SK-N-SH (cell line): ENCODE results near the gene RAD51B. TPM values are rescaled to one million over a fixed set of nuclear protein-coding genes. Genes with fewer than 3 reads are reported as not detected.

Experiments
- CTCF ChIA-PET: fragments of 300-600, 350-600 bp; formaldehyde crosslinking; extraction: SDS; loops from one replicate; lab custom pipeline; 2021; lab: Yijun Ruan, JAX
- POLR2A ChIA-PET: fragments of 350-600 bp; sonication (Branson Sonifier 250); formaldehyde crosslinking; extraction: SDS; loops from one replicate; lab custom pipeline; 2020; ENCODE audit warnings: antibody characterized with exemption, inconsistent platforms; lab: Yijun Ruan, JAX
- DNase-seq: peaks from one replicate; pipeline ENCODE4 v3.0.0; 2012
- H2AFZ ChIP-seq: fragments of 200-600 bp; sonication (generic); 2 replicates; pipeline ENCODE4 v1.8.1; 2016; ENCODE audit warnings: antibody characterized with exemption, mild to moderate bottlenecking, low read depth
- H3F3A ChIP-seq: fragments of 200-600 bp; sonication (generic); replicated peaks from 2 replicates; pipeline ENCODE3; 2016; ENCODE audit warnings: antibody characterized with exemption, mild to moderate bottlenecking; ENCODE audit not compliant: insufficient read depth
- H3K27ac ChIP-seq, 2 experiments: fragments of 200-500 bp in 1 of 2; fragments of 200-600 bp in 1 of 2; sonication (Bioruptor generic) in 1 of 2; sonication (generic), shearing (Covaris generic) in 1 of 2; 2 replicates each; pipeline versions ENCODE4 v1.5.1 to v1.6.1; 2014 to 2016; ENCODE audit warnings: low read depth in 2 of 2, inconsistent platforms in 1 of 2, low read length in 1 of 2, mild to moderate bottlenecking in 1 of 2, mixed read lengths in 1 of 2
- H3K27me3 ChIP-seq: fragments of 200-600 bp; sonication (generic), shearing (Covaris generic); 2 replicates; pipeline ENCODE4 v1.6.1; 2016; ENCODE audit warnings: mixed run types; ENCODE audit not compliant: insufficient read depth
- H3K36me3 ChIP-seq, 2 experiments: fragments of 200-500 bp in 1 of 2; fragments of 200-600 bp in 1 of 2; sonication (Bioruptor generic) in 1 of 2; sonication (generic) in 1 of 2; replicated peaks in 1 of 2; 2 replicates each; pipeline versions ENCODE3 to v1.5.1; 2014 to 2016; ENCODE audit warnings: low read length in 1 of 2, mild to moderate bottlenecking in 1 of 2; ENCODE audit not compliant: insufficient read depth in 2 of 2, control insufficient read depth in 1 of 2
- H3K4me1 ChIP-seq, 2 experiments: fragments of 200-500 bp in 1 of 2; fragments of 200-600 bp in 1 of 2; sonication (Bioruptor generic) in 1 of 2; sonication (generic), shearing (Covaris generic) in 1 of 2; 2 replicates each; pipeline versions ENCODE4 v1.5.1 to v1.6.1; 2014 to 2016; ENCODE audit warnings: low read depth in 1 of 2, low read length in 1 of 2, mixed run types in 1 of 2; ENCODE audit not compliant: insufficient read depth in 2 of 2, control insufficient read depth in 1 of 2
- H3K4me2 ChIP-seq: fragments of 200-600 bp; sonication (generic), shearing (Covaris generic); 2 replicates; pipeline ENCODE4 v1.6.1; 2017; ENCODE audit warnings: mixed run types
- H3K4me3 ChIP-seq, 2 experiments: fragments of 200-500 bp in 1 of 2; fragments of 200-600 bp in 1 of 2; sonication (Bioruptor generic) in 1 of 2; sonication (generic), shearing (Covaris generic) in 1 of 2; 2 replicates each; pipeline versions ENCODE4 v1.5.1 to v1.8.1; 2014 to 2016; ENCODE audit warnings: low read depth in 2 of 2, inconsistent platforms in 1 of 2, low read length in 1 of 2, mild to moderate bottlenecking in 1 of 2, mixed read lengths in 1 of 2, moderate library complexity in 1 of 2
- H3K79me2 ChIP-seq: fragments of 200-600 bp; sonication (generic); 2 replicates; pipeline ENCODE4 v1.8.1; 2017; ENCODE audit warnings: mild to moderate bottlenecking; ENCODE audit not compliant: insufficient read depth
- H3K9ac ChIP-seq: fragments of 200-600 bp; sonication (generic); 2 replicates; pipeline ENCODE4 v1.6.1; 2017; ENCODE audit warnings: mixed run types
- H3K9me2 ChIP-seq: fragments of 200-600 bp; sonication (generic); 2 replicates; pipeline ENCODE4 v1.6.1; 2017; ENCODE audit warnings: mixed run types
- H3K9me3 ChIP-seq: fragments of 200-600 bp; sonication (generic); 2 replicates; pipeline ENCODE4 v1.6.1; 2017; ENCODE audit warnings: mixed run types, mild to moderate bottlenecking, moderate library complexity
- H4K20me1 ChIP-seq: fragments of 200-600 bp; sonication (generic); 2 replicates; pipeline ENCODE4 v1.6.1; 2017; ENCODE audit warnings: mild to moderate bottlenecking, mixed run types; ENCODE audit not compliant: insufficient read depth
- GABPA ChIP-seq: IDR thresholded peaks from 2 replicates; pipeline ENCODE4 v1.4.0; 2012; ENCODE audit warnings: low read depth, mild to moderate bottlenecking
- RAD21 ChIP-seq: IDR thresholded peaks from 2 replicates; pipeline ENCODE4 v1.6.1; 2012; ENCODE audit warnings: mild to moderate bottlenecking, low read length
- RCOR1 ChIP-seq: fragments of 150-350 bp; IDR thresholded peaks from 2 replicates; pipeline ENCODE4 v1.6.1; 2017; ENCODE audit warnings: antibody characterized with exemption, low read length
- RXRA ChIP-seq: IDR thresholded peaks from 2 replicates; pipeline ENCODE4 v1.4.0; 2012; ENCODE audit warnings: low read depth, mild to moderate bottlenecking, borderline replicate concordance
- YY1 ChIP-seq: IDR thresholded peaks from 2 replicates; pipeline ENCODE4 v1.4.0; 2012; ENCODE audit warnings: low read depth, mild to moderate bottlenecking
- WGBS: methylation state at CpG from one replicate; pipeline ENCODE4 v1.1.6; 2017; ENCODE audit warnings: low lambda C conversion rate; 5-methylcytosine and 5-hydroxymethylcytosine counted together
- polyA plus RNA-seq, 3 experiments: library from polyadenylated mRNA; depleted of rRNA; stranded (reverse); fragments of >200 nt; gene quantifications; 2 replicates each; pipeline ENCODE4 v1.2.3, GENCODE V29; 2012
- TF ChIP-seq, protein P1 (sequence below): fragments of 200-600 bp; sonication (generic); IDR thresholded peaks from 2 replicates; pipeline ENCODE4 v1.6.1; 2017; ENCODE audit warnings: antibody characterized with exemption, mild to moderate bottlenecking, moderate library complexity
- TF ChIP-seq, protein P2 (sequence below): IDR thresholded peaks from 2 replicates; pipeline ENCODE4 v1.4.0; 2012; ENCODE audit warnings: low read depth, borderline replicate concordance
- TF ChIP-seq, protein P3 (sequence below): IDR thresholded peaks from 2 replicates; pipeline ENCODE4; 2012

Gene RAD51B
- polyA plus RNA-seq, 1 of the 3 experiments (the other 2 are of a cell fraction), result 6.0 TPM

DNA sequence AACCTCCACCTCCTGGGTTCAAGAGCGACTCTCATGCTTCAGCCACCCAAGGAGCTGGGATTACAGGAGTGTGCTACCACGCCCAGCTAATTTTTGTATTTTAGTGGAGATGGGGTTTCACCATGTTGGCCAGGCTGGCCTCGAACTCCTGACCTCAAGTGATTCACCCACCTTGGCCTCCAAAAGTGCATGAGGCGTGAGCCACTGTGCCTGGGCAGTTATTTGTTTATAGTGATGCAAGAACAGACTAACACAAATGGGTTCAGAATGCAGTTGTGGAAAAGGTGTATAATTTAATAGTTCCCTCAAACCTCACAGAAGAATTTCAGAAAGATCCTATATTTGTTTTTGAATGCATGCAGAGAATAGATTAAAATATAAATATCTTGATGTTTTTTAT lies 526.2 kb downstream of the RAD51B start:
- Histone ChIP-seq H2AFZ (no peak overlapping the region), H3K27ac (no peak overlapping the region), H3F3A (no peaks in the 10 kb centered on the region), H3K9ac (no peak overlapping the region), H3K36me3 (no peaks in the 10 kb centered on the region), H3K27me3 (no peaks in the 10 kb centered on the region), H4K20me1 (no peaks in the 10 kb centered on the region), H3K4me3 (no peak overlapping the region), H3K4me1 (no peaks in the 10 kb centered on the region; a peak in 1 of 4 replicates), H3K9me2 (no peaks in the 10 kb centered on the region), H3K9me3 (no peaks in the 10 kb centered on the region), H3K4me2 (no peak overlapping the region), H3K79me2 (no peaks in the 10 kb centered on the region)
- POLR2A ChIA-PET, result no interaction called here
- DNase-seq, result no peak
- CTCF ChIA-PET, result no interaction called here
- 87% methylated on average over 4 of the region's 4 CpGs for WGBS
- TF ChIP-seq RCOR1 (no peak), RAD21 (no peak)

DNA sequence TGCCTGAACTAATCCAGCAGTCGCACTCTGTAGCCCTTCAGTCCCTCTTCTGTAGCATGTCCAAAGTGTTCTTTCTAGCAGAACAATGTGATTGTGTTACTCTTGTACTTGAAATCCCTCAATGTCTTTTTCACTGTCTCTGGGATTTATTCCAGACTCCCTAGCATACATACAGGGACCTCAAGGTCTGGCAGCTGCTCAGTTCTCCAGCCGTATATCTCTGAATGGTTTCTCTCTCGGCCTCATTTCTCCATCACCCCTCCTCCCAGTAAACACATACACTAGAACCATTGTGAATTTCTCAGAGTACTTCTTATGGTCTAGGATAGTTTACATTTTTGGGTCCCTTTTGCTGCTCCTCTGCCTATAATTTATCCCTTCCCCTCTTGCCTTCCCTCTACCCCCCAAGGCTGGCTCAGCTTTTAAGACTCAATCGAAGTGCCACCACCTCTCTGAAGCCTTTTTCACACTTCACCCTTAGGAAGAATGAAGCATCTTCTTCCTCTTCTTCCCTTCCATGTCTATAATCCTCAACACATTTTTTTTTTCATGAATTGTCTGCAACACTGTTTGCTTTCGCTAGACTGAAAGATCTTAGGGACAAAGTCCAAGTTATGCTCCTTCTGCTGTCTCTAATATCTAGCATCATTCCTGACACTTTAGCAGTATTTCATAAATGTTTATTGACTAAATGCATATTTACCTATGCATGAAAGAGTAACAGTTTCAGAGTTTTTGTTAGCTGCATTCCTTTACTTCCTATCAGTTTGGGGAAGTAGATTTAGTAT lies 527.2 kb downstream of the RAD51B start:
- H3F3A ChIP-seq, result no peaks in the 10 kb centered on the region
- ChIA-PET POLR2A (no interaction called here), CTCF (no interaction called here)
- no peaks in the 10 kb centered on the region for H3K79me2 ChIP-seq
- no peaks in the 10 kb centered on the region for H3K9me2 ChIP-seq
- TF ChIP-seq YY1, result no peak
- TF ChIP-seq, protein P1, sequence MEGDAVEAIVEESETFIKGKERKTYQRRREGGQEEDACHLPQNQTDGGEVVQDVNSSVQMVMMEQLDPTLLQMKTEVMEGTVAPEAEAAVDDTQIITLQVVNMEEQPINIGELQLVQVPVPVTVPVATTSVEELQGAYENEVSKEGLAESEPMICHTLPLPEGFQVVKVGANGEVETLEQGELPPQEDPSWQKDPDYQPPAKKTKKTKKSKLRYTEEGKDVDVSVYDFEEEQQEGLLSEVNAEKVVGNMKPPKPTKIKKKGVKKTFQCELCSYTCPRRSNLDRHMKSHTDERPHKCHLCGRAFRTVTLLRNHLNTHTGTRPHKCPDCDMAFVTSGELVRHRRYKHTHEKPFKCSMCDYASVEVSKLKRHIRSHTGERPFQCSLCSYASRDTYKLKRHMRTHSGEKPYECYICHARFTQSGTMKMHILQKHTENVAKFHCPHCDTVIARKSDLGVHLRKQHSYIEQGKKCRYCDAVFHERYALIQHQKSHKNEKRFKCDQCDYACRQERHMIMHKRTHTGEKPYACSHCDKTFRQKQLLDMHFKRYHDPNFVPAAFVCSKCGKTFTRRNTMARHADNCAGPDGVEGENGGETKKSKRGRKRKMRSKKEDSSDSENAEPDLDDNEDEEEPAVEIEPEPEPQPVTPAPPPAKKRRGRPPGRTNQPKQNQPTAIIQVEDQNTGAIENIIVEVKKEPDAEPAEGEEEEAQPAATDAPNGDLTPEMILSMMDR, result no peak
- TF ChIP-seq, protein P2, sequence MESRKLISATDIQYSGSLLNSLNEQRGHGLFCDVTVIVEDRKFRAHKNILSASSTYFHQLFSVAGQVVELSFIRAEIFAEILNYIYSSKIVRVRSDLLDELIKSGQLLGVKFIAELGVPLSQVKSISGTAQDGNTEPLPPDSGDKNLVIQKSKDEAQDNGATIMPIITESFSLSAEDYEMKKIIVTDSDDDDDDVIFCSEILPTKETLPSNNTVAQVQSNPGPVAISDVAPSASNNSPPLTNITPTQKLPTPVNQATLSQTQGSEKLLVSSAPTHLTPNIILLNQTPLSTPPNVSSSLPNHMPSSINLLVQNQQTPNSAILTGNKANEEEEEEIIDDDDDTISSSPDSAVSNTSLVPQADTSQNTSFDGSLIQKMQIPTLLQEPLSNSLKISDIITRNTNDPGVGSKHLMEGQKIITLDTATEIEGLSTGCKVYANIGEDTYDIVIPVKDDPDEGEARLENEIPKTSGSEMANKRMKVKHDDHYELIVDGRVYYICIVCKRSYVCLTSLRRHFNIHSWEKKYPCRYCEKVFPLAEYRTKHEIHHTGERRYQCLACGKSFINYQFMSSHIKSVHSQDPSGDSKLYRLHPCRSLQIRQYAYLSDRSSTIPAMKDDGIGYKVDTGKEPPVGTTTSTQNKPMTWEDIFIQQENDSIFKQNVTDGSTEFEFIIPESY, result no peak
- TF ChIP-seq, protein P3, sequence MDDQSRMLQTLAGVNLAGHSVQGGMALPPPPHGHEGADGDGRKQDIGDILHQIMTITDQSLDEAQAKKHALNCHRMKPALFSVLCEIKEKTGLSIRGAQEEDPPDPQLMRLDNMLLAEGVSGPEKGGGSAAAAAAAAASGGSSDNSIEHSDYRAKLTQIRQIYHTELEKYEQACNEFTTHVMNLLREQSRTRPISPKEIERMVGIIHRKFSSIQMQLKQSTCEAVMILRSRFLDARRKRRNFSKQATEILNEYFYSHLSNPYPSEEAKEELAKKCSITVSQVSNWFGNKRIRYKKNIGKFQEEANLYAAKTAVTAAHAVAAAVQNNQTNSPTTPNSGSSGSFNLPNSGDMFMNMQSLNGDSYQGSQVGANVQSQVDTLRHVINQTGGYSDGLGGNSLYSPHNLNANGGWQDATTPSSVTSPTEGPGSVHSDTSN, result no peak
- no peak for TF ChIP-seq GABPA
- TF ChIP-seq RXRA, result no peak
- no peak overlapping the region for H3K9ac ChIP-seq
- 86% methylated on average over 5 of the region's 5 CpGs for WGBS
- H3K4me3 ChIP-seq, result no peak overlapping the region
- no peaks in the 10 kb centered on the region for H3K36me3 ChIP-seq
- no peaks in the 10 kb centered on the region for H3K27me3 ChIP-seq
- no peaks in the 10 kb centered on the region for H4K20me1 ChIP-seq
- H3K4me1 ChIP-seq, result no peaks in the 10 kb centered on the region; a peak in 1 of 4 replicates
- no peak overlapping the region for H2AFZ ChIP-seq
- no peak for DNase-seq
- H3K27ac ChIP-seq, result no peak overlapping the region
- H3K4me2 ChIP-seq, result no peak overlapping the region
- H3K9me3 ChIP-seq, result no peaks in the 10 kb centered on the region
